T-helper 9 cell (primary cell): ENCODE results near the gene ATP6V0A1.
"Not testable (repeated sequence)": the region's sequence is repeated elsewhere in the genome, so short reads cannot be mapped to it uniquely, and the experiment has no call there.

Experiments
- DNase-seq: peaks from one replicate; pipeline ENCODE4 v3.0.0-alpha.2; 2020

Gene ATP6V0A1

GRCh38 chr17:42438600-42439567 lies 19.8 kb upstream of the ATP6V0A1 start:
- DNase-seq, result no peak

- no peak for DNase-seq
These were observed 17.1 kb upstream of the ATP6V0A1 start for GRCh38 chr17:42441371-42442195.

GRCh38 chr17:42442196-42442565 lies 16.5 kb upstream of the ATP6V0A1 start:
- DNase-seq, result no peak

- DNase-seq, result not testable (repeated sequence)
These were observed 9.5 kb upstream of the ATP6V0A1 start for GRCh38 chr17:42449176-42449575.

GRCh38 chr17:42449838-42450237 lies 8.8 kb upstream of the ATP6V0A1 start:
- not testable (repeated sequence) for DNase-seq

- not testable (repeated sequence) for DNase-seq
These were observed 7.4 kb upstream of the ATP6V0A1 start for GRCh38 chr17:42451270-42451669.

GRCh38 chr17:42453439-42453838 lies 5.2 kb upstream of the ATP6V0A1 start:
- no peak for DNase-seq

- not testable (repeated sequence) for DNase-seq
These were observed 3.7 kb upstream of the ATP6V0A1 start for GRCh38 chr17:42454987-42455386.

- DNase-seq, result no peak
These were observed 2.2 kb upstream of the ATP6V0A1 start for GRCh38 chr17:42456223-42457106.

GRCh38 chr17:42457107-42457792 lies 1.4 kb upstream of the ATP6V0A1 start:
- no peak for DNase-seq

GRCh38 chr17:42459256-42459800 lies 650 bp downstream of the ATP6V0A1 start:
- DNase-seq, result no peak

GRCh38 chr17:42459801-42460281 lies 1.2 kb downstream of the ATP6V0A1 start:
- no peak for DNase-seq

- no peak for DNase-seq
These were observed 1.7 kb downstream of the ATP6V0A1 start for GRCh38 chr17:42460371-42460770.

GRCh38 chr17:42463976-42464400 lies 5.3 kb downstream of the ATP6V0A1 start:
- no peak for DNase-seq

- DNase-seq, result no peak
These were observed 9.2 kb downstream of the ATP6V0A1 start for GRCh38 chr17:42467889-42468288.

GRCh38 chr17:42472709-42473521 lies 14.2 kb downstream of the ATP6V0A1 start:
- no peak for DNase-seq

GRCh38 chr17:42474276-42474675 lies 15.6 kb downstream of the ATP6V0A1 start:
- no peak for DNase-seq

GRCh38 chr17:42475121-42475520 lies 16.4 kb downstream of the ATP6V0A1 start:
- DNase-seq, result no peak

- DNase-seq, result no peak
These were observed 17.2 kb downstream of the ATP6V0A1 start for GRCh38 chr17:42475835-42476234.

- DNase-seq, result no peak
These were observed 17.7 kb downstream of the ATP6V0A1 start for GRCh38 chr17:42476411-42476810.

GRCh38 chr17:42477173-42477572 lies 18.5 kb downstream of the ATP6V0A1 start:
- no peak for DNase-seq
